Esophagus squamous epithelium (tissue), 4 donors: ENCODE data around the gene HPS6.

Experiments
- POLR2A ChIP-seq, 4 donors: fragments of 450-650 bp; IDR thresholded peaks; one replicate each; pipeline ENCODE4 v1.6.1; 2017; ENCODE audit warnings: antibody characterized with exemption in 4 of 4, mild to moderate bottlenecking in 4 of 4, moderate library complexity in 3 of 4
- TF ChIP-seq, protein P1 (sequence below), 6 experiments: fragments of 450-650 bp in 4 of 6; fragments of 200-600 bp in 2 of 6; sonication (generic) in 2 of 6; IDR thresholded peaks; one replicate each; pipeline ENCODE4 v1.5.1; 2016 to 2019; ENCODE audit warnings: antibody characterized with exemption in 6 of 6, mild to moderate bottlenecking in 4 of 6, moderate library complexity in 4 of 6

- TF ChIP-seq, protein P1, sequence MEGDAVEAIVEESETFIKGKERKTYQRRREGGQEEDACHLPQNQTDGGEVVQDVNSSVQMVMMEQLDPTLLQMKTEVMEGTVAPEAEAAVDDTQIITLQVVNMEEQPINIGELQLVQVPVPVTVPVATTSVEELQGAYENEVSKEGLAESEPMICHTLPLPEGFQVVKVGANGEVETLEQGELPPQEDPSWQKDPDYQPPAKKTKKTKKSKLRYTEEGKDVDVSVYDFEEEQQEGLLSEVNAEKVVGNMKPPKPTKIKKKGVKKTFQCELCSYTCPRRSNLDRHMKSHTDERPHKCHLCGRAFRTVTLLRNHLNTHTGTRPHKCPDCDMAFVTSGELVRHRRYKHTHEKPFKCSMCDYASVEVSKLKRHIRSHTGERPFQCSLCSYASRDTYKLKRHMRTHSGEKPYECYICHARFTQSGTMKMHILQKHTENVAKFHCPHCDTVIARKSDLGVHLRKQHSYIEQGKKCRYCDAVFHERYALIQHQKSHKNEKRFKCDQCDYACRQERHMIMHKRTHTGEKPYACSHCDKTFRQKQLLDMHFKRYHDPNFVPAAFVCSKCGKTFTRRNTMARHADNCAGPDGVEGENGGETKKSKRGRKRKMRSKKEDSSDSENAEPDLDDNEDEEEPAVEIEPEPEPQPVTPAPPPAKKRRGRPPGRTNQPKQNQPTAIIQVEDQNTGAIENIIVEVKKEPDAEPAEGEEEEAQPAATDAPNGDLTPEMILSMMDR (IDR thresholded peaks at IDR 0.05): no peak
- TF ChIP-seq POLR2A (IDR thresholded peaks at IDR 0.05): no peak
Measured at GRCh38 chr10:102111276-102111675, 46.1 kb downstream of the HPS6 start.
